GM23248 (cell line): ENCODE results near the gene RPL27A. TPM values are rescaled to one million over a fixed set of nuclear protein-coding genes. Genes with fewer than 3 reads are reported as not detected.
A peak's percentile ranks its signal among the peaks of the same experiment; 100 is the strongest.

Source experiments
- DNase-seq: peaks from one replicate; pipeline ENCODE4 v3.0.0-alpha.2; 2015
- H2AFZ ChIP-seq: fragments of 200-600 bp; sonication (generic); 2 replicates; pipeline ENCODE4 v1.6.1; 2016; ENCODE audit warnings: antibody characterized with exemption
- H3F3A ChIP-seq: fragments of 200-600 bp; sonication (generic); 2 replicates; pipeline ENCODE4 v1.6.1; 2016; ENCODE audit warnings: mild to moderate bottlenecking, antibody characterized with exemption, mixed run types; ENCODE audit not compliant: insufficient read depth
- H3K27ac ChIP-seq: fragments of 200-600 bp; sonication (generic); 2 replicates; pipeline ENCODE4 v1.5.1; 2016; ENCODE audit warnings: mild to moderate bottlenecking
- H3K27me3 ChIP-seq: fragments of 200-600 bp; sonication (generic); replicated peaks from 2 replicates; pipeline ENCODE4 v1.6.1; 2016; ENCODE audit warnings: mild to moderate bottlenecking; ENCODE audit not compliant: insufficient read depth
- H3K36me3 ChIP-seq: fragments of 200-600 bp; sonication (generic); 2 replicates; pipeline ENCODE4 v1.6.1; 2016; ENCODE audit warnings: low read depth, mild to moderate bottlenecking
- H3K4me1 ChIP-seq: fragments of 200-600 bp; sonication (generic); 2 replicates; pipeline ENCODE4 v1.6.1; 2016; ENCODE audit warnings: mild to moderate bottlenecking; ENCODE audit not compliant: insufficient read depth
- H3K4me2 ChIP-seq: fragments of 200-600 bp; sonication (generic); one replicate; pipeline ENCODE4 v1.6.1; 2016; ENCODE audit warnings: mild to moderate bottlenecking; ENCODE audit not compliant: unreplicated experiment
- H3K4me3 ChIP-seq: fragments of 200-600 bp; sonication (generic); 2 replicates; pipeline ENCODE4 v1.5.1; 2016; ENCODE audit warnings: mild to moderate bottlenecking
- H3K79me2 ChIP-seq: fragments of 200-600 bp; sonication (generic); 2 replicates; pipeline ENCODE4 v1.6.1; 2016; ENCODE audit warnings: mild to moderate bottlenecking; ENCODE audit not compliant: insufficient read depth
- H3K9ac ChIP-seq: fragments of 200-600 bp; sonication (generic); 2 replicates; pipeline ENCODE4 v1.6.1; 2016; ENCODE audit warnings: mild to moderate bottlenecking
- H3K9me2 ChIP-seq: fragments of 200-600 bp; sonication (generic); 2 replicates; pipeline ENCODE4 v1.6.1; 2016; ENCODE audit warnings: mixed run types, mild to moderate bottlenecking, moderate library complexity; ENCODE audit not compliant: insufficient read depth
- H3K9me3 ChIP-seq: fragments of 200-600 bp; sonication (generic); one replicate; pipeline ENCODE4 v1.6.1; 2017; ENCODE audit warnings: low read depth
- H4K20me1 ChIP-seq: fragments of 200-600 bp; sonication (generic); 2 replicates; pipeline ENCODE4 v1.6.0; 2016; ENCODE audit not compliant: insufficient read depth
- EZH2 ChIP-seq: fragments of 200-600 bp; sonication (generic); IDR thresholded peaks from 2 replicates; pipeline ENCODE4 v1.6.1; 2018; ENCODE audit warnings: antibody characterized with exemption, mild to moderate bottlenecking; ENCODE audit not compliant: insufficient read depth, poor library complexity, severe bottlenecking
- EZH2phosphoT487 ChIP-seq: fragments of 200-600 bp; sonication (generic); IDR thresholded peaks from 2 replicates; pipeline ENCODE4 v1.6.1; 2018; ENCODE audit warnings: antibody characterized with exemption, moderate library complexity, mild to moderate bottlenecking, low read depth; ENCODE audit not compliant: insufficient read depth
- WGBS, 2 experiments: methylation state at CpG; one replicate each; pipeline ENCODE4 v1.1.6; 2015 to 2017; ENCODE audit warnings: low lambda C conversion rate in 2 of 2, low coverage in 1 of 2; ENCODE audit errors: missing lambda C conversion rate in 2 of 2; 5-methylcytosine and 5-hydroxymethylcytosine counted together
- in situ Hi-C: fragments of 300-500 bp; cut with MboI; formaldehyde crosslinking; loops from 2 replicates; pipeline ENCODE4 v1.15.0; 2020
- polyA plus RNA-seq: library from polyadenylated mRNA; unstranded; fragments of >200 nt; fragmentation: Nextera tagmentation; extraction: Ambion mirVana; gene quantifications from 2 replicates; pipeline ENCODE4 v1.2.1, GENCODE V29; 2016
- total RNA-seq: library from RNA; depleted of rRNA; stranded (reverse); fragments of >200 nt; shearing (Covaris generic); gene quantifications from 2 replicates; pipeline ENCODE4 v1.2.3, GENCODE V29; 2014

The RPL27A gene
- total and polyA plus RNA-seq, 2 experiments from 2014 or later: 520 to 1,073 TPM

- H3K36me3 ChIP-seq: peaks cover 3% of the 10 kb centered on the region; the same call in 1 of the 2 replicates
- H3K79me2 ChIP-seq: peaks cover 27% of the 10 kb centered on the region
- no peaks in the 10 kb centered on the region for H3K9me2 ChIP-seq
- no peaks in the 10 kb centered on the region for H3K27me3 ChIP-seq
- no peak overlapping the region for H3K9ac ChIP-seq
- DNase-seq: no peak
- no peaks in the 10 kb centered on the region for H4K20me1 ChIP-seq
- H3K27ac ChIP-seq: no peak overlapping the region
- H2AFZ ChIP-seq: no peak overlapping the region
- H3K4me1 ChIP-seq: no peaks in the 10 kb centered on the region; the same call in 1 of the 2 replicates
- no peak overlapping the region for H3K4me2 ChIP-seq
- no peaks in the 10 kb centered on the region for H3K9me3 ChIP-seq
- no peak overlapping the region for H3K4me3 ChIP-seq
- in situ Hi-C loops: no loop called here
- 100% methylated on average over 1 of the region's 1 CpG for WGBS, 2 experiments
- H3F3A ChIP-seq: peaks cover 1% of the 10 kb centered on the region
- TF ChIP-seq EZH2 (no peak), EZH2phosphoT487 (no peak)
Observed at GRCh38 chr11:8679006-8679405, 3.6 kb upstream of the RPL27A start.

- H3K79me2 ChIP-seq: peaks cover 50% of the 10 kb centered on the region
- TF ChIP-seq EZH2phosphoT487: no peak
- no peak for TF ChIP-seq EZH2
Observed at GRCh38 chr11:8681837-8682302, 722 bp upstream of the RPL27A start.

GRCh38 chr11:8683115-8683807, 669 bp downstream of the RPL27A start:
- peaks cover 36% of the 10 kb centered on the region for H3K36me3 ChIP-seq
- H2AFZ ChIP-seq: peak overlapping the region; percentile 76
- peak overlapping the region; percentile 90 for H3K27ac ChIP-seq
- no peaks in the 10 kb centered on the region for H3K9me2 ChIP-seq
- peak overlapping the region; percentile 99 for H3K9ac ChIP-seq
- H4K20me1 ChIP-seq: no peaks in the 10 kb centered on the region
- peak; percentile 38 for DNase-seq
- peaks cover 21% of the 10 kb centered on the region; the same call in 1 of the 2 replicates for H3K4me1 ChIP-seq
- H3K4me2 ChIP-seq: peak overlapping the region; percentile 98
- TF ChIP-seq EZH2: no peak
- no peak for TF ChIP-seq EZH2phosphoT487
- 0 to 1% methylated on average over 27 of the region's 27 CpGs for WGBS, 2 experiments
- peaks cover 44% of the 10 kb centered on the region for H3F3A ChIP-seq
- no peaks in the 10 kb centered on the region for H3K27me3 ChIP-seq
- peaks cover 50% of the 10 kb centered on the region for H3K79me2 ChIP-seq
- peak overlapping the region; percentile 95 for H3K4me3 ChIP-seq
- H3K9me3 ChIP-seq: no peaks in the 10 kb centered on the region
- in situ Hi-C loops: no loop called here

More at GRCh38 chr11:8681837-8682302, 722 bp upstream of the RPL27A start:
- Histone ChIP-seq H2AFZ (peak overlapping the region; percentile 76), H3K4me1 (peaks cover 7% of the 10 kb centered on the region; the same call in 1 of the 2 replicates), H3K9ac (peak overlapping the region; percentile 99), H3F3A (peaks cover 30% of the 10 kb centered on the region), H3K9me2 (no peaks in the 10 kb centered on the region), H4K20me1 (no peaks in the 10 kb centered on the region), H3K36me3 (peaks cover 31% of the 10 kb centered on the region), H3K27ac (peak overlapping the region; percentile 90), H3K4me3 (peak overlapping the region; percentile 95), H3K4me2 (peak overlapping the region; percentile 98), H3K9me3 (no peaks in the 10 kb centered on the region), H3K27me3 (no peaks in the 10 kb centered on the region)
- DNase-seq: no peak
- in situ Hi-C loops: no loop called here
- 12 to 16% methylated on average over 14 of the region's 14 CpGs for WGBS, 2 experiments

- peak overlapping the region; percentile 99 for H3K9ac ChIP-seq
- H3K9me3 ChIP-seq: no peaks in the 10 kb centered on the region
- in situ Hi-C loops: no loop called here
- no peaks in the 10 kb centered on the region for H3K27me3 ChIP-seq
- WGBS, 2 experiments: 83% methylated on average over 6 of the region's 6 CpGs
- H3K4me1 ChIP-seq: peaks cover 28% of the 10 kb centered on the region; the same call in 1 of the 2 replicates
- H3K9me2 ChIP-seq: no peaks in the 10 kb centered on the region
- TF ChIP-seq EZH2phosphoT487 (no peak), EZH2 (no peak)
- peak overlapping the region; percentile 98 for H3K4me2 ChIP-seq
- H3K79me2 ChIP-seq: peaks cover 50% of the 10 kb centered on the region
- H2AFZ ChIP-seq: no peak overlapping the region
- H3K36me3 ChIP-seq: peaks cover 36% of the 10 kb centered on the region
- no peaks in the 10 kb centered on the region for H4K20me1 ChIP-seq
- peak; percentile 14 for DNase-seq
- H3K4me3 ChIP-seq: peak overlapping the region; percentile 95
- H3K27ac ChIP-seq: peak overlapping the region; percentile 90
- peaks cover 55% of the 10 kb centered on the region for H3F3A ChIP-seq
Observed at GRCh38 chr11:8684600-8685290, 2.2 kb downstream of the RPL27A start.
